Measurements from ENCODE around the gene USP15.
"Not testable (repeated sequence)": the region's sequence is repeated elsewhere in the genome, so short reads cannot be mapped to it uniquely, and the experiment has no call there.

Gene USP15

GRCh38 chr12:62343304-62344120, 83.3 kb downstream of the USP15 start:
- DNase-seq; H3K4me3 ChIP-seq (ENCODE audit: control insufficient read depth in 1 of 7, extremely low read depth in 1 of 7, insufficient read depth in 4 of 7, low read depth in 2 of 7, low read length in 6 of 7); H3K27ac ChIP-seq (ENCODE audit: insufficient read depth in 1 of 2, low read depth in 1 of 2, low read length in 2 of 2, poor library complexity in 1 of 2, severe bottlenecking in 2 of 2); POLR2A ChIA-PET; H3K4me1 ChIP-seq (ENCODE audit: control extremely low read depth in 1 of 4, control insufficient read depth in 4 of 4, insufficient read depth in 4 of 4, low read length in 3 of 4); H3K27me3 ChIP-seq (replicated peaks in 2 of 5; ENCODE audit: control insufficient read depth in 4 of 5, insufficient read depth in 5 of 5, low read length in 4 of 5): not testable (repeated sequence)
- H3K9me3 ChIP-seq (ENCODE audit: control extremely low read depth in 1 of 5, control insufficient read depth in 4 of 5, insufficient read depth in 2 of 5, low read depth in 1 of 5, low read length in 4 of 5), result peaks cover 0 to 23% (median 6%) of the 10 kb centered on the region in 5 experiments
- CTCF ChIA-PET, result interaction anchor here (1.0 kb wide), 1 partner anchor 18 kb away, joined by 3 read pairs; no protein-coding TSS in a partner anchor
- H3K36me3 ChIP-seq (ENCODE audit: control insufficient read depth in 4 of 4, insufficient read depth in 4 of 4, low read length in 3 of 4), result peaks cover 15 to 58% (median 28%) of the 10 kb centered on the region in 4 experiments
- WGBS (ENCODE audit: insufficient coverage), result 98% methylated on average over 9 of the region's 9 CpGs

DNA sequence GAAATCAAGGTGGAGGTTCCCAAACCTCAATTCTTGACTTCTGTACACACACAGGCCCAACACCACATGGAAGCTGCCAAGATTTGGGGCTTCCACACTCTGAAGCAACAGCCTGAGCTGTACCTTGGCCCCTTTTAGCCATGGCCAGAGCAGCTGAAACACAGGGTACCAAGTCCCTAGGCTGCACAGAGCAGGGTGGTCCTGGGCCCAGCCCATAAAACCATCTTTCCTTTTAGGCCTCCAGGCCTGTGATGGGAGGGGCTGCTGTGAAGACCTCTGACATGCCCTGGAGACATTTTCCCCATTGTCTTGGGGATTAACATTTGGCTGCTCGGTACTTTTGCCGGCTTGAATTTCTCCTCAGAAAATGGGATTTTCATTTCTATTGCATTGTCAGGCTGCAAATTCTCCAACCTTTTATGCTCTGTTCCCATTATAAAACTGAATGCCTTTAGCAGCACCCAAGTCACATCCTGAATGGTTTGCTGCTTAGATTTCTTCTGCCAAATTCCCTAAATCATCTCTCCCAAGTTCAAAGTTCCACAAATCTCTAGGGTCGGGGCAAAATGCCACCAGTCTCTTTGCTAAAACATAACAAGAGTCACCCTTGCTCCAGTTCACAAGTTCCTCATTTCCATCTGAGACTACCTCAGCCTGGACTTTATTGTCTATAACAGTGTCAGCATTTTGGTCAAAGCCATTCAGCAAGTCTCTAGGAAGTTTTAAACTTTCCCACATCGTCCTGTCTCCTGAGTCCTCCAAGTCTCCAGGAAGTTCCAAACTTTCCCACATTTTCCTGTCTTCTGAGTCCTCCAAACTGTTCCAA, 84.7 kb downstream of the USP15 start:
- 100% methylated on average over 4 of the region's 4 CpGs for WGBS (ENCODE audit: insufficient coverage)

GRCh38 chr12:62345667-62346066, 85.5 kb downstream of the USP15 start:
- ChIA-PET CTCF (no interaction called here), POLR2A (no interaction called here)
- Histone ChIP-seq H3K27me3 (replicated peaks in 2 of 5; ENCODE audit: control insufficient read depth in 4 of 5, insufficient read depth in 5 of 5, low read length in 4 of 5) (no peaks in the 10 kb centered on the region), H3K4me3 (ENCODE audit: control insufficient read depth in 1 of 7, extremely low read depth in 1 of 7, insufficient read depth in 4 of 7, low read depth in 2 of 7, low read length in 6 of 7) (no peak overlapping the region), H3K27ac (ENCODE audit: insufficient read depth in 1 of 2, low read depth in 1 of 2, low read length in 2 of 2, poor library complexity in 1 of 2, severe bottlenecking in 2 of 2) (no peak overlapping the region), H3K4me1 (ENCODE audit: control extremely low read depth in 1 of 4, control insufficient read depth in 4 of 4, insufficient read depth in 4 of 4, low read length in 3 of 4) (no peaks in the 10 kb centered on the region), H3K36me3 (ENCODE audit: control insufficient read depth in 4 of 4, insufficient read depth in 4 of 4, low read length in 3 of 4) (peaks cover 12 to 53% (median 35%) of the 10 kb centered on the region in 4 experiments), H3K9me3 (ENCODE audit: control extremely low read depth in 1 of 5, control insufficient read depth in 4 of 5, insufficient read depth in 2 of 5, low read depth in 1 of 5, low read length in 4 of 5) (peaks cover 0 to 23% (median 4%) of the 10 kb centered on the region in 5 experiments)
- WGBS (ENCODE audit: insufficient coverage), result 100% methylated on average over 1 of the region's 6 CpGs
- DNase-seq, result peak in 1 of 3 donors; percentile 23

More for the DNA sequence above, 84.7 kb downstream of the USP15 start:
- Histone ChIP-seq H3K36me3 (ENCODE audit: control insufficient read depth in 4 of 4, insufficient read depth in 4 of 4, low read length in 3 of 4) (peaks cover 15 to 53% (median 31%) of the 10 kb centered on the region in 4 experiments), H3K9me3 (ENCODE audit: control extremely low read depth in 1 of 5, control insufficient read depth in 4 of 5, insufficient read depth in 2 of 5, low read depth in 1 of 5, low read length in 4 of 5) (peaks cover 0 to 23% (median 6%) of the 10 kb centered on the region in 5 experiments)
- DNase-seq; POLR2A ChIA-PET; H3K4me3 ChIP-seq (ENCODE audit: control insufficient read depth in 1 of 7, extremely low read depth in 1 of 7, insufficient read depth in 4 of 7, low read depth in 2 of 7, low read length in 6 of 7); H3K27ac ChIP-seq (ENCODE audit: insufficient read depth in 1 of 2, low read depth in 1 of 2, low read length in 2 of 2, poor library complexity in 1 of 2, severe bottlenecking in 2 of 2); H3K4me1 ChIP-seq (ENCODE audit: control extremely low read depth in 1 of 4, control insufficient read depth in 4 of 4, insufficient read depth in 4 of 4, low read length in 3 of 4); H3K27me3 ChIP-seq (replicated peaks in 2 of 5; ENCODE audit: control insufficient read depth in 4 of 5, insufficient read depth in 5 of 5, low read length in 4 of 5): not testable (repeated sequence)
- CTCF ChIA-PET, result interaction anchor here (1.0 kb wide), 1 partner anchor 19 kb away, joined by 3 read pairs; no protein-coding TSS in a partner anchor

GRCh38 chr12:62346817-62347216, 86.6 kb downstream of the USP15 start:
- Histone ChIP-seq H3K27me3 (replicated peaks in 2 of 5; ENCODE audit: control insufficient read depth in 4 of 5, insufficient read depth in 5 of 5, low read length in 4 of 5) (no peaks in the 10 kb centered on the region), H3K27ac (ENCODE audit: insufficient read depth in 1 of 2, low read depth in 1 of 2, low read length in 2 of 2, poor library complexity in 1 of 2, severe bottlenecking in 2 of 2) (peak overlapping the region in 1 of 2 experiments; percentile 4), H3K4me3 (ENCODE audit: control insufficient read depth in 1 of 7, extremely low read depth in 1 of 7, insufficient read depth in 4 of 7, low read depth in 2 of 7, low read length in 6 of 7) (no peak overlapping the region), H3K9me3 (ENCODE audit: control extremely low read depth in 1 of 5, control insufficient read depth in 4 of 5, insufficient read depth in 2 of 5, low read depth in 1 of 5, low read length in 4 of 5) (peaks cover 0 to 23% (median 4%) of the 10 kb centered on the region in 5 experiments), H3K4me1 (ENCODE audit: control extremely low read depth in 1 of 4, control insufficient read depth in 4 of 4, insufficient read depth in 4 of 4, low read length in 3 of 4) (no peaks in the 10 kb centered on the region), H3K36me3 (ENCODE audit: control insufficient read depth in 4 of 4, insufficient read depth in 4 of 4, low read length in 3 of 4) (peaks cover 12 to 50% (median 33%) of the 10 kb centered on the region in 4 experiments)
- no CpG with 5 or more reads among the region's 1 CpG for WGBS (ENCODE audit: insufficient coverage)
- ChIA-PET POLR2A (interaction anchor here (0.6 kb wide), 1 partner anchor 16 kb away, joined by 4 read pairs; no protein-coding TSS in a partner anchor), CTCF (interaction anchor here (1.7 kb wide), 1 partner anchor 9 kb away, joined by 5 read pairs; no protein-coding TSS in a partner anchor)
- DNase-seq, result no peak

DNA sequence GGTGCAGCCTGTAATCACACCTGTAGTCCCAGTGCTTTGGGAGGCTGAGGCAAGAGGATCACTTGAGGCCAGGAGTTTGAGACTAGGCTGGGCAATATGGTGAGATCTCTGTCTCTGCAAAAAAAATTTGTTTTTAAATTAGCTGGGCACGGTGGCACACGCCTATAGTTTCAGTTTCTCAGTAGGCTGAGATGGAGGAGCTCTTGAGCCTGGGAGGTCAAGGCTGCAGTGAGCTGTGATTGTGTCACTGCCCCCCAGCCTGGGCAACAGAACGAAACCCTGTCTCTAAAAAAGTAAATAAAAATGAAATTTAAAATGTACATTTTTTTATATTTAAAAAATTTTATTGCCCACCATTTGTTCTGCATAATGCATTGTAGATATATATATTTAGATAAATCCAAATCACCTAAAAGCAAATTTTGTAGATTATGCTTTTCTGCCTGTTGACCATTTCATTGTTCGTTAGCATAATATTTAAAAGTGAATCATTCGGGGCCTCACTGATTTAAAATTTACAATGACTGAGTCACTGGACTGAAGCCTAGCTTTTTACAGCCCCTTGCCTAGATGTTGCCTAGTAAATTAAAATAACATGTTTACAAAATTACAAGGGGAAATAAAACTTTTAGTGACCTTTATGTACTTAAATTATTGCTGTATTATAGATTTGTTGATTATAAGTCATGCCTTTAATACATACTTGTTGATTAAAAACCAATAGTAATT, 87.9 kb downstream of the USP15 start:
- H3K27ac ChIP-seq (ENCODE audit: insufficient read depth in 1 of 2, low read depth in 1 of 2, low read length in 2 of 2, poor library complexity in 1 of 2, severe bottlenecking in 2 of 2), result no peak overlapping the region
- no peak overlapping the region for H3K4me3 ChIP-seq (ENCODE audit: control insufficient read depth in 1 of 7, extremely low read depth in 1 of 7, insufficient read depth in 4 of 7, low read depth in 2 of 7, low read length in 6 of 7)
- H3K4me1 ChIP-seq (ENCODE audit: control extremely low read depth in 1 of 4, control insufficient read depth in 4 of 4, insufficient read depth in 4 of 4, low read length in 3 of 4), result peaks cover 0 to 2% (median 0%) of the 10 kb centered on the region in 4 experiments
- ChIA-PET CTCF (interaction anchor here (1.2 to 1.7 kb wide), 2 partner anchors 11 to 17 kb away, joined by 3 to 5 read pairs; no protein-coding TSS in a partner anchor), POLR2A (interaction anchor here (0.6 kb wide), 1 partner anchor 251 kb away, joined by 3 read pairs; no protein-coding TSS in a partner anchor)
- H3K36me3 ChIP-seq (ENCODE audit: control insufficient read depth in 4 of 4, insufficient read depth in 4 of 4, low read length in 3 of 4), result peaks cover 8 to 40% (median 26%) of the 10 kb centered on the region in 4 experiments
- no peaks in the 10 kb centered on the region for H3K27me3 ChIP-seq (replicated peaks in 2 of 5; ENCODE audit: control insufficient read depth in 4 of 5, insufficient read depth in 5 of 5, low read length in 4 of 5)
- no peak for DNase-seq
- WGBS (ENCODE audit: insufficient coverage), result 98% methylated on average over 4 of the region's 5 CpGs
- H3K9me3 ChIP-seq (ENCODE audit: control extremely low read depth in 1 of 5, control insufficient read depth in 4 of 5, insufficient read depth in 2 of 5, low read depth in 1 of 5, low read length in 4 of 5), result peaks cover 0 to 19% (median 4%) of the 10 kb centered on the region in 5 experiments

DNA sequence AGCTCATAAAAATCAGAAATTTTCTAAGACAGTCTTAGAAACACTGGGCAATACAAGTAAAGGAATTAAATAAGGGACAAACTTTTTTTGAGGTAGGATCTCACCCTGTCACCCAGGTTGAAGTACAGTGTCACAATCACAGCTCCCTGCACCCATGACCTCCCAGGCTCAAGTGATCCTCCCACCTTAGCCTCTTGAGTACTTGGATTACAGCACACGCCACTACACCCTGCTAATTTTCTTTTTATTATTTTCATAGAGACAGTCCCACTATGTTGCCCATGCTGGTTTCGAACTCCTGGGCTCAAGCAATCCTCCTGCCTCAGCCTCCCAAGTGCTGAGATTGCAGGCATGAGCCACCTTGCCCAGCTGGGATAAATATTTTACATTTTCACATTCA, 90.3 kb downstream of the USP15 start:
- H3K4me3 ChIP-seq (ENCODE audit: control insufficient read depth in 1 of 7, extremely low read depth in 1 of 7, insufficient read depth in 4 of 7, low read depth in 2 of 7, low read length in 6 of 7), result no peak overlapping the region
- H3K27ac ChIP-seq (ENCODE audit: insufficient read depth in 1 of 2, low read depth in 1 of 2, low read length in 2 of 2, poor library complexity in 1 of 2, severe bottlenecking in 2 of 2), result no peak overlapping the region
- peaks cover 0 to 2% (median 0%) of the 10 kb centered on the region in 5 experiments for H3K9me3 ChIP-seq (ENCODE audit: control extremely low read depth in 1 of 5, control insufficient read depth in 4 of 5, insufficient read depth in 2 of 5, low read depth in 1 of 5, low read length in 4 of 5)
- ChIA-PET CTCF (interaction anchor here (1.4 kb wide), 1 partner anchor 15 kb away, joined by 4 read pairs; no protein-coding TSS in a partner anchor), POLR2A (no interaction called here)
- H3K36me3 ChIP-seq (ENCODE audit: control insufficient read depth in 4 of 4, insufficient read depth in 4 of 4, low read length in 3 of 4), result peaks cover 0 to 34% (median 12%) of the 10 kb centered on the region in 4 experiments
- WGBS (ENCODE audit: insufficient coverage), result 100% methylated on average over 2 of the region's 2 CpGs
- DNase-seq, result no peak
- H3K4me1 ChIP-seq (ENCODE audit: control extremely low read depth in 1 of 4, control insufficient read depth in 4 of 4, insufficient read depth in 4 of 4, low read length in 3 of 4), result peaks cover 0 to 3% (median 0%) of the 10 kb centered on the region in 4 experiments
- H3K27me3 ChIP-seq (replicated peaks in 2 of 5; ENCODE audit: control insufficient read depth in 4 of 5, insufficient read depth in 5 of 5, low read length in 4 of 5), result no peaks in the 10 kb centered on the region
